Small intestine (tissue), 16 donors: Measurements from ENCODE around the gene CDNF. TPM values are rescaled to one million over a fixed set of nuclear protein-coding genes. Genes with fewer than 3 reads are reported as not detected.

Experiments used
- DNase-seq, 2 donors: peaks; one replicate each; pipeline versions ENCODE4 v3.0.0 to v3.0.0-alpha.2; 2013
- FAIRE-seq: peaks from 2 replicates; lab custom pipeline; 2012; peaks lifted over from hg19 to GRCh38; lab: Jason Lieb, UNC
- H3K27ac ChIP-seq, 3 donors: one replicate each; pipeline ENCODE4 v1.5.1; 2013; ENCODE audit warnings: low read length in 2 of 3, mild to moderate bottlenecking in 2 of 3, control low read depth in 1 of 3, inconsistent platforms in 1 of 3, low read depth in 1 of 3, moderate library complexity in 1 of 3
- H3K27me3 ChIP-seq, 3 donors: one replicate each; pipeline ENCODE4 v1.6.1; 2013; ENCODE audit warnings: low read length in 3 of 3, inconsistent platforms in 1 of 3; ENCODE audit not compliant: control insufficient read depth in 3 of 3, insufficient read depth in 3 of 3
- H3K36me3 ChIP-seq, 3 donors: one replicate each; pipeline ENCODE4 v1.6.1; 2013; ENCODE audit warnings: low read length in 3 of 3, inconsistent platforms in 1 of 3, low read depth in 1 of 3, mild to moderate bottlenecking in 1 of 3, moderate library complexity in 1 of 3; ENCODE audit not compliant: control insufficient read depth in 3 of 3, insufficient read depth in 2 of 3
- H3K4me1 ChIP-seq, 3 donors: one replicate each; pipeline ENCODE4 v1.6.1; 2013; ENCODE audit warnings: low read length in 2 of 3, inconsistent platforms in 1 of 3, low read depth in 1 of 3, mild to moderate bottlenecking in 1 of 3, moderate library complexity in 1 of 3; ENCODE audit not compliant: control insufficient read depth in 3 of 3, insufficient read depth in 2 of 3
- H3K4me3 ChIP-seq, 3 donors: one replicate each; pipeline ENCODE4 v1.5.1; 2013; ENCODE audit warnings: low read length in 3 of 3, control low read depth in 1 of 3, inconsistent platforms in 1 of 3, low read depth in 1 of 3, mild to moderate bottlenecking in 1 of 3, moderate library complexity in 1 of 3
- H3K9me3 ChIP-seq, 2 donors: one replicate each; pipeline ENCODE4 v1.6.1; 2013; ENCODE audit warnings: low read depth in 1 of 2, low read length in 1 of 2; ENCODE audit not compliant: control insufficient read depth in 2 of 2, insufficient read depth in 1 of 2
- WGBS, 3 donors: extraction: QIAGEN DNeasy Blood & Tissue Kit; methylation state at CpG; one replicate each; pipeline ENCODE4 v1.1.7; 2013; 5-methylcytosine and 5-hydroxymethylcytosine counted together
- long read RNA-seq, 10 donors: transcript quantifications; one replicate each; lab custom pipeline, GENCODE V29; 2026
- polyA plus RNA-seq, 4 donors: library from polyadenylated mRNA; stranded (reverse) in 3 of 4; unstranded in 1 of 4; fragments of 200-250 nt in 3 of 4; fragments of 120-200 nt in 1 of 4; gene quantifications; one replicate each; pipeline versions ENCODE4 v1.2.1 to v1.2.3, GENCODE V29; 2013
- donor health status: healthy with polysubstance abuse.
- donor health status: control.
- donor health status: control.
- donor health status: Bipolar disorder and iron deficiency.
- donor health status: healthy.

CDNF gene
- 1 to 10 TPM in 2 of 4 donors, under 1 TPM in 1, not detected in 1; 0.75 to 3.9 (median 1.8) TPM for polyA plus RNA-seq
- long read RNA-seq, donor 1, partial matches to known transcripts: 0 of 1 reads
- long read RNA-seq, donor 1, other reads (novel, unspliced or antisense): 0 of 1 reads
- long read RNA-seq, donor 2: 0 reads
- long read RNA-seq, donor 3: 0 reads
- long read RNA-seq, donor 4, partial matches to known transcripts: 0 of 1 reads
- long read RNA-seq, donor 4, other reads (novel, unspliced or antisense): 0 of 1 reads
- long read RNA-seq, donor 5: 0 reads
- long read RNA-seq, donor 6: 0 reads
- long read RNA-seq, donor 7: 0 reads
- long read RNA-seq, donor 8: 0 reads
- long read RNA-seq, donor 9: 0 reads
- long read RNA-seq, donor 10: 0 reads

DNA sequence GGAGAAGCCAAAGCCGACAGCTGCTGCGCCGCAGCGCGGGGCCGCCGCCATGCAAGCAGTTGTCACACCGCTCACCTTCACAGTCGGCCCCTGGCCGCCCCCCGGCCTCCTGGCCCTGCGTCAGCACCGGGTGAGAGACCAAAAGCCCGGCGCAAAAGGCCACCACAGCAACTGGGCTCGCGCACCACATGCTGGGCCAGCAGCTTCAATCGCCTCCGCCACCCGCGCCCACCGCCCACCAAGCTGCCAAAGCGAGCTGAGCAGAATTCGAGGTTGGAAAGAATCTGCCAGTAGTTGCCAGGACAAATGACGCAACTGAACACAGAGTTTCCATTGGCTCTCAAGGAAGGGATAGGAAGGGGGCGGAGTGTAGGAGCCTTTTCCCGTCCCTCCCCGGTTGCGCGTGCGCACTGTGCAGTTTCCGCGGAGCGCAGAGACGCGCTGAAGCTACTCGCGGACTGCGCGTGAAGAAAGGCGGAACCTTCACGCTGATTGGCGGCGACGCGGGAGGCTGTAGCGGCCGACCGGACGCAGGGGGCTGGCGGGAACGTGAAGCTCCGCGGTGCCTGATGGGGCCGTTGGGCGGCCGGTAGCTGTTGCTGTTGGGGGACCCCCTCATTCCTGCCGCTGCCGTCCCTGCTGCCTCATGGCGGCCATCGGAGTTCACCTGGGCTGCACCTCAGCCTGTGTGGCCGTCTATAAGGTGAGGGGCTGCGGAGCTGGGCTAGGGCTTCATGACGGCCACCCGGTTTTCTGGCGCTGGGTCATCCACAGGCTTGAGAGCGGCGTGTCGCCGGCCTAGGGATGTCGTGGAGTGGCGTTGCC lies at the start of gene CDNF, which contains the start of the genes HSPA14 and MSANTD7:
Gene CDNF, minus strand, starts transcription at position 281 of the 825 bp plus-strand sequence. Its CDS starts 91 bp downstream, at position 190.
Gene HSPA14, plus strand, starts transcription at position 550 of the 825 bp plus-strand sequence. Its CDS starts 97 bp downstream, at position 647.
Gene MSANTD7, plus strand, starts transcription at position 550 of the 825 bp plus-strand sequence. CDS start 3,979 bp downstream, outside the sequence.
- H3K36me3 ChIP-seq: peaks cover 0 to 13% (median 5%) of the 10 kb centered on the region in 3 donors
- no peaks in the 10 kb centered on the region for H3K4me1 ChIP-seq
- no peaks in the 10 kb centered on the region for H3K9me3 ChIP-seq
- H3K4me3 ChIP-seq: peak within 1 kb of the TSS; percentile 92 to 98 (median 94)
- peak within 1 kb of the TSS; percentile 94 to 99 (median 95) for H3K27ac ChIP-seq
- H3K27me3 ChIP-seq: no peaks in the 10 kb centered on the region
- 0 to 1% (median 0%) methylated on average over 66 to 72 of the region's 72 CpGs for WGBS, 3 donors
- DNase-seq (peak; percentile 100), FAIRE-seq (no peak)

DNA sequence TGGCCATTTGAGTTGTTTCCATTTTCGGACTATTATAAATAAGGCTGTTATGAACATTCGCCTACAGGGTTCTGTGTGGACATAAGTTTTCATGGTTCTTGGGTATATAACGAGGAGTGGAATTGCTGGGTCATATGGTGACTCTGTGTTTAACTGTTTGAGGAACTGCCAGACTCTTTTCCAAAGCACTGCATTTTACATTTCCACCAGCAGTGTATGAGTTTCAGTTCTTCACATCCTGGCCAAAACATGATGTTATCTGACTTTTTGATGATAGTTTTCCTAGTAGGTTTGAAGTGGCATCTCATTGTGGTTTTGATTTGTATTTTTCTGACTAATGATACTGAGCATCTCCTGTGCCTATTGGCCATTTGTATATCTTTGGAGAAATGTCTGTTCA lies 46.2 kb upstream of the CDNF start:
- H3K9me3 ChIP-seq: no peaks in the 10 kb centered on the region
- FAIRE-seq: no peak
- no peaks in the 10 kb centered on the region for H3K27me3 ChIP-seq
- H3K36me3 ChIP-seq: peaks cover 0 to 2% (median 0%) of the 10 kb centered on the region in 3 donors
- DNase-seq: no peak
- H3K4me3 ChIP-seq: no peak overlapping the region
- 92 to 97% (median 95%) methylated on average over 3 of the region's 3 CpGs for WGBS, 3 donors
- peaks cover 0 to 2% (median 0%) of the 10 kb centered on the region in 3 donors for H3K4me1 ChIP-seq
- no peak overlapping the region for H3K27ac ChIP-seq

DNA sequence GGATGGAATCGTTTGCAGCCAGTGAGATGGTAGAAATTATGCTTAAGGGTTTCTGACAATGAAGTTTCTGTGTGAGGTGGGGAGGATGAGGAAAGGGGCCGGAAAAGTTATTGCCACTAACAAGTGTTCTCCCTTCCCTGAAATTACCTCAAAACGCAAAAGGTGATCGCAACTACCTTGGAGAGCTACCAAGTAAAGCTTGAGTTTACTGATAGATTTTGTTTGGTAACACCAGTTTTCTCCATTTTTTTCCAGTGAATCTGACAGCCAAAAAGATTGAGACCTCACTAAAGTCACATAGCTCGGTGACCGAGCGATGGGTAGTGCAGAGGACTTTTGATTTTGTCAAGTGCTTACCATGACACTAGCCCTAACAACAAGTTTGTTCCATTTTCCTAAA lies 42.4 kb upstream of the CDNF start:
- H3K9me3 ChIP-seq: no peaks in the 10 kb centered on the region
- peak overlapping the region in 1 of 3 donors; percentile 71 for H3K4me3 ChIP-seq
- DNase-seq: peak in 1 of 2 donors; percentile 30
- peaks cover 0 to 6% (median 0%) of the 10 kb centered on the region in 3 donors for H3K36me3 ChIP-seq
- H3K27me3 ChIP-seq: no peaks in the 10 kb centered on the region
- WGBS, 3 donors: 64 to 70% (median 65%) methylated on average over 7 of the region's 7 CpGs
- H3K4me1 ChIP-seq: peaks cover 0 to 5% (median 2%) of the 10 kb centered on the region in 3 donors
- no peak for FAIRE-seq
- H3K27ac ChIP-seq: no peak overlapping the region

DNA sequence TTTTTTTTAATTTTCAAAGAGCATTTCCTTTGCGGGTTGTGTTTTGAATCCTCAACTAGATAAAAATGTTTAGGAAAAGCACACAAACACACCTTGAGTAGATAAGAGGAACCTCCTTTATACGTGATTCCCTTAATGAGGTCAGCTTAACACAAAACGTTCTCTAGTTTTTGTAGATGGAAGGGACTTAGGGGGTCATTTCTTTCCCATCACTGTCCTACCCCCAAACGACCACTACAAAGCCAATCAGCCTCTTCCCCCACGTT lies 42.0 kb upstream of the CDNF start:
- Histone ChIP-seq H3K9me3 (no peaks in the 10 kb centered on the region), H3K27ac (no peak overlapping the region)
- 1 to 2% (median 1%) methylated on average over 5 of the region's 5 CpGs for WGBS, 3 donors

DNA sequence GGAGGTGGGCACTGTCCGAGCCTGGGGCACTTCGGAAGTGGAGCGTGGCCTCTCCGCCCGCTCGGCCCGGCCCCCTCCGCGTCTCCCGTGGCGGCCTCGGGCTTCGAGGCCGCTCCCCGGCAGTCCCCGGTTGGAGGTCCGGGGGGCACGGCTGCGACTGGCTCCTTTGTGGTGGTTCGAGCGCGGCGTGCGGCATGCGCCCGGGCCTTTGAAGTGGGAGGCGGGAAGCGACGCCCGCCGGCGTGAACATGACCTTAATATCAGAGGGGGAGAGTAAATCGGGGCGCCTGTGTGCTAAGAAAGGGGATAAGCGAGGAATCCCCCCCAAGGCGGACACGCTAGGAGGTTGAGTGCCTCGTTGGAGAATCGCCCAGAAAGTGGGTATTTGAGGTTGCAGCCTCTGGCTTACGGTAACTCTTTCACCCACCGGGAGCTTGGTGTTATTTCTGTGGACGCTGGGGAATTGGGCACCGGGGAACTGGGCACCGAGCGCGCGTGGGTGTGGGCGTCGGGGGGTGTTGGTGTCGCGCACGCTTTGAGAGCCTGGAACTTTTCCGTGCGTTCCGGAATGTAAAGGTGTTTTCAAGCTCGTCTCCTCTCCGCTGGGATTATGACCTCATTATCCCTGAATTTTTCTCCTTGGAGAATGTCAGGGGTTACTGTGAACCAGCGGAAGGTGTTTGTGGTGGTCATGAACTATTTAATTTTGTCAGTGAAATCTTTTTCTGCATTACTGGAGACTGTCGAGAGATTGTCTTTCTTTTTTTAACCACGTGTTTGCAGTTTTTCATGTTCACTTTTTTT lies 41.5 kb upstream of the CDNF start:
- H3K9me3 ChIP-seq: no peaks in the 10 kb centered on the region
- DNase-seq (peak in 1 of 2 donors; percentile 20), FAIRE-seq (no peak)
- H3K36me3 ChIP-seq: peaks cover 0 to 6% (median 0%) of the 10 kb centered on the region in 3 donors
- WGBS, 3 donors: 0 to 1% (median 0%) methylated on average over 56 to 60 of the region's 60 CpGs
- H3K27me3 ChIP-seq: no peaks in the 10 kb centered on the region
- H3K4me1 ChIP-seq: peaks cover 0 to 5% (median 2%) of the 10 kb centered on the region in 3 donors
- peak overlapping the region; percentile 68 to 92 (median 71) for H3K4me3 ChIP-seq
- H3K27ac ChIP-seq: peak overlapping the region in 2 of 3 donors; percentile 17 to 99

More for the DNA sequence above, 42.0 kb upstream of the CDNF start:
- peaks cover 0 to 5% (median 2%) of the 10 kb centered on the region in 3 donors for H3K4me1 ChIP-seq
- H3K4me3 ChIP-seq: peak overlapping the region in 2 of 3 donors; percentile 68 to 71
- H3K27me3 ChIP-seq: no peaks in the 10 kb centered on the region
- no peak for DNase-seq
- peaks cover 0 to 6% (median 0%) of the 10 kb centered on the region in 3 donors for H3K36me3 ChIP-seq
- no peak for FAIRE-seq

DNA sequence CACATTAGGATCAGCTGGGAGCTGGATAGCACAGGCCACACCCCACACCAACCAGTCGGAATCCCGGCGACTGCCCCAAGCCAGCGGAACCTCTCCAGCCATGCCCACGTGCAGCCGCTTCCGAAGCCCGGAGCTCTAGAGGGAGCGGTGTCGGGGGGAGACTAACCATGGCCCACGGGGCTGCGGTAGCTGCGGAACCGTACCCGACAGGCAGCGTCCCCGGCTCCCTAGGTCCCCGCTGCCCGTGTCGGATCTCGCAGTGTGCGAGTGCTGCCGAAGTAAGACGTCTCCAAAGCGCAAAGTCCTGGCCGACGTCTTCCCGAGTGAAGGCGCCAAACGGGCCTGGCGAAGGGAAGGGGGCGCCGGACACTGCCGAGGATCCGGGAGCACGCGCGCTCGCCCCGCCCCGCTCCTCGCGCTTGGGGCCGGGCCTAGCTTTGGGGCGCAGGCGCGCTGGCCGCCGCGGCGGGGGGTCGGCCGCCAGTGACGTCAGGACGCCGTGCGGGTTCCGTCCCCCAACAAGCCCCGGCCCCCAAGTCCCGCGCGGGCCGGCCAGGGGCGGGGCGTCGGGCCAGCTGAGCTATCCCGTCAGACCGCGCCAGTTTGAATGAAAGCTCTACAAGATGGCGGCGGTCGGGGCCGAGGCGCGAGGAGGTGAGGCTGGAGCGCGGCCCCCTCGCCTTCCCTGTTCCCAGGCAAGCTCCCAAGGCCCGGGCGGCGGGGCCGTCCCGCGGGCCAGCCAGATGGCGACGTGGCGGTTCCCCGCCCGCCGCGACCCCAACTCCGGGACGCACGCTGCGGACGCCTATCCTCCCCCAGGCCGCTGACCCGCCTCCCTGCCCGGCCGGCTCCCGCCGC lies 40.7 kb upstream of the CDNF start, which contains the start of gene SUV39H2:
Gene SUV39H2, plus strand, starts transcription at position 601 of the 858 bp plus-strand sequence. Its CDS starts 23 bp downstream, at position 624.
- H3K4me1 ChIP-seq: peaks cover 0 to 5% (median 2%) of the 10 kb centered on the region in 3 donors
- 0 to 1% (median 0%) methylated on average over 70 to 102 of the region's 102 CpGs for WGBS, 3 donors
- peak within 1 kb of the TSS; percentile 87 to 99 (median 99) for H3K27ac ChIP-seq
- H3K4me3 ChIP-seq: peak within 1 kb of the TSS; percentile 68 to 99 (median 92)
- no peak for FAIRE-seq
- H3K36me3 ChIP-seq: peaks cover 0 to 6% (median 0%) of the 10 kb centered on the region in 3 donors
- H3K27me3 ChIP-seq: no peaks in the 10 kb centered on the region
- peak; percentile 95 to 99 for DNase-seq
- H3K9me3 ChIP-seq: no peaks in the 10 kb centered on the region

DNA sequence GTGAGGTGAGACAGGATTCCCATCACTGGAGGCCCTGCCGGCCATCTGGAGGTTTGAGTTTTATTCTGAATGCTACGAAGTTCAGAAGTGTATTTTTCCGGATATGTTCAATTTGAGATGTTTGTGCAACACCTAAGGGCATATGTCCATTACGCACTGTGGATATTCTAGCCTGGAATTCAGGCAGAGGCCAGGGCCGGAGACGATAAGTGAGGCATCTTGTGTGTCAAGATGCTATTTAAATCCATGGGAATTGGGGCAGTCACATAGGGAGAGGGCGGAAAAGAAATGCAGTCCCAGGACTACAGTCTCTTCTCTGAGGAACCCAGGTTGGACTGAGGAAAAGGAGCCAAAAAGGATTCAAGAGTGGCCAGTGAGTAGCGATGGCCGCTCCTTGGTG lies 38.9 kb upstream of the CDNF start:
- no peaks in the 10 kb centered on the region for H3K9me3 ChIP-seq
- DNase-seq: no peak
- H3K4me1 ChIP-seq: peaks cover 0 to 5% (median 2%) of the 10 kb centered on the region in 3 donors
- H3K4me3 ChIP-seq: no peak overlapping the region
- no peak for FAIRE-seq
- no peaks in the 10 kb centered on the region for H3K27me3 ChIP-seq
- H3K36me3 ChIP-seq: peaks cover 0 to 12% (median 0%) of the 10 kb centered on the region in 3 donors
- 92 to 96% (median 93%) methylated on average over 9 of the region's 9 CpGs for WGBS, 3 donors
- peak overlapping the region in 1 of 3 donors; percentile 99 for H3K27ac ChIP-seq
